HUDEP-2 (cell line): ENCODE results near the gene C10orf90.
"Not testable (repeated sequence)": the region's sequence is repeated elsewhere in the genome, so short reads cannot be mapped to it uniquely, and the experiment has no call there.

ENCODE experiments used
- DNase-seq, 76 experiments: peaks; one replicate each; lab custom pipeline; 2025; ENCODE audit not compliant: unreplicated experiment in 76 of 76; lab: John Stamatoyannopoulos, UW

Gene C10orf90

DNA sequence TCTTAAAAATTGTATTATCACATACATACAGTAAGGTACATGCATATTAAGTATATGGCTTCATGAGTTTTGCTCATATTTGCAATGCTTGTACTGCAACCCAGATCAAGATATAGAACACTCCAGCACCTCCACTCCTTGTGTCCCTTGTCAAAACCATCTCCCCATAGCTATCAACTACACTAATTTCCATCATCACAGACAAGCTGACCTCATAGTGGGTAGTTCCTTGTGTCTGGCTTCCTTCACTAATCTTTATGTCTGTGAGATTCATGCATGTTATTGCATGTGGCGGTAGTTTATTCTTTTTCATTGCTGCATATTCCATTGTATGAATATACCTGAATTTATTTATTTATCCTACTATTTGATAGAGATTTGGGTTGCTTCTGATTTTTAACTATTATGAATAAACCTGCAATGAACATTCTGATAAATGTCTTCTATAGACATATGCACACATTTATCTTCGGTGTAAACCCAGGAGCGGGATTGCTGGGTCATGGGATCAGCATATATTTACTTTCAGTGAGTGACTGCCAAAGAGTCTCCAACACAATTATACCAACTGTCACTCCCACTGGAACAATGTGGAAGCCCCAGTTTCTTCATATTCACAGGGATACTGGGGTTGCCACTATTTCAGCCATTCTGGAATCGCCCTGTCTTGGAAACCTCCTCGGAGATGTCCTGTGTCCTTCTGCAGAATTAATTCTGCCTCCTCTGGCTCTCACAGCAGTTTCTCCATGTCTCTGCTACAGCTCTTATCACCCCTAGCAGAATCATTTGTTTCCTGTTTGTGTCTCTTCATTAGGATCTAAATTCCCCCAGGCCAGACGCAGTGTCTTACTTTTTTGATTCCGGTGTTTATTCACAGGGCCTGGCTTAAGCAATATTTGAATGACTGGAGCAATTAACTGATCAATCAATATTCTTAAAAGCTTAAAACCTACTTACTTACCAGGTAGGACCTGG, 267.5 kb downstream of the C10orf90 start:
- DNase-seq = no peak

GRCh38 chr10:126400641-126401040, 269.9 kb downstream of the C10orf90 start:
- DNase-seq = no peak

DNA sequence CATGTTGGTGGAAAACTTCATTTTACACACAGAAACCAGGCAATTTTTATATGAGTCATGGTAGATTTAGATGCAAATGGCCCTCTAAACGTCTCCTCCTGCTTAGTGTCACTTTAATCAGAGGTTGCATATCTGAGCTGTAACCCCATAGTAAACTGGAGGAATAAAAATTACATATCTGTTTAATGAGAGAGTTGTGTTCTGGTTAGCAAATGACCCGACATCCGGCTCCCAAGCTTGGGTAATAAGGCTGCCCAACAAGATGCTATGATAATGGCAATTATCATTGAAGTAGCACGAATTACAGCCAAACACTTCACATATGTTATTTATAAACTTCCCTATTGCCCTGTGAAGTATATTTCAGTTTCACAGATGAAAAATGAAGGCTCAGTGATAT, 271.6 kb downstream of the C10orf90 start:
- no peak for DNase-seq

DNA sequence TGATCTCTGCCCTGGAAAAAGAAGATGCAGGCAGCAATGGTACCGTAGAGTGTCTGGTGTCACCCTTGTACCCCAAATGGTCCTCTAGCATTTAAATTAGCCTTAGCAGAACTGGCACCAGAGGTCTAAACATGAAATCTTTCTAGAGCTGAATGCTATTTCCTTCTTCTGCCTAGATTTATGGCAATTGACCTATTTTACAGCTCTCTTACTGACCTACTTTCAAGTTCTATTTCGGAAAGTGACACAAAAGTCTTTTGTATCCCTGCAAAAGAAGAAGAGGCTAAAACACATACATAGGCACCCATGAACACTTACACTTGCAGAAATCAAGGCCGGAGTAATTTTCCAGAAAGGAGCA, 272.1 kb downstream of the C10orf90 start:
- DNase-seq = no peak

DNA sequence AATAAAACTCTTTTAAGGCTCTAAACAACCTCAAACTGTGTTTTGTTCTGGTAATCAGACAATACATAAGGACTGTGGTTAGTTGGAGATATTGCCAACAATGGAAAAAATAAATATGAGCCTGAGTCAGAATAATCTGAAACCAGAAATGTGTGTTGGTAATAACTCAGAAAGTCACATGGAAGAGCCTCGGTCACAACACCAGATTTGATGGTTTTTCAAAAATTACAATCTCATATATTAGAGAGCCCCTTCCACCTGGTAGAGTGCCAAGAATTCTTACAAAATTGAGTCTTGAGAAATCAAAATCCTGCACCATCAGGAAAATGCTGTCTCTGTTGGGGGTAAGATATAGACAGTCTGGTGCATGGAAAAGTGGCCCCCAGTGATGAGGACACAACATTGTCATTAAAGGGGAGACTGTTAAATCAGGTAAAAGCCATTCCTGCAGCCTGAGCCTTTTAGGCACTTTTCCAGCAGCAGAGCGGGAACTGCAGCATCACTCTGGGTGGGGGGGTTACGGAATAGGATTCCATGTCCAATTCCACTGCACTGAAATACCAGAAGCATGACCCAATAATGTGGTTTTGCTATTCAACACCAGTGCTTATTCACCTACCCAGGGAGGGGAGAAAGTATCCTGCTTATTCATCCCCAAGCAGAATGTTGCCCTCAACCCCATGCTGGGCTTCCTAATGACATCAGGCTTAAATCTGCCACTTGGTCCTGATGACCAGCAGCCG, 272.7 kb downstream of the C10orf90 start:
- no peak for DNase-seq

- no peak for DNase-seq
These were observed 273.3 kb downstream of the C10orf90 start for GRCh38 chr10:126397156-126397555.

DNA sequence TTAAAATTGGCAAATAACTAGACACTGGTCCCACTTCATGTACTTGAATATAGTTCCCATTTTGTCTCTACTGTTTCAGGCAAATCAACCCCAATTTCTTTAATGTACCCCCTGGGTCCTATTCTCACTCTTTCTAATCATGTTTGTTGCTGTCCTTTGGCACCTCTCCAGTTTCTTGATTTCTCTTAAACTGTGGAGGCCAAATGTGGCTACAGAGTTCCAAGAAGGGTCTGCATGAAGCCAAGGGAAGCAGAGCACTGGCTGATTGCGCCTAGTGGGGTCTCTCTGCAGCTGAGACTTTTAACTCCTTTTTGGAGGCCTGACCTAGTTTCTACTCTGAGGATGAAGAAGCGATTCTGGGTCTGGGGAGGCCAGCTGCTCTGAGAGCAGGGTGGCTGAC, 275.5 kb downstream of the C10orf90 start:
- DNase-seq = no peak

GRCh38 chr10:126393076-126393475, 277.4 kb downstream of the C10orf90 start:
- no peak for DNase-seq

GRCh38 chr10:126392469-126392868, 278.0 kb downstream of the C10orf90 start:
- no peak for DNase-seq

DNA sequence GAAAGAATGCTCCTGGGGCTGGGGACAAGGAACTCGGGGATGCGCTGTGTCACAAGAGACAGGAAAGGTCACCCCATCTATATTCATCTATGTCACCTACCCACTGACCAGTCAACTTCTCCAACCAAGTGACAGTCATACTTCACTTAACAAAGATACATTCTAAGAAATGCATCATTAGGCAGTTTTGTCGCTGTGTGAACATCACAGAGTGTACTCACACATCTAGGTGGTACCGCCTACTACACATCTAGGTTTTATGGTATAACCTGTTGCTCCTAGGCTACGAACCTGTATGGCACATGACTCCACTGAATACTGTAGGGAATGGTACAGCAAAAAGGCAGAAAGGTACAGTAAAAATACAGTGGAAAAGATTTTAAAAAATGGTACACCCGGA, 278.4 kb downstream of the C10orf90 start:
- DNase-seq = no peak

DNA sequence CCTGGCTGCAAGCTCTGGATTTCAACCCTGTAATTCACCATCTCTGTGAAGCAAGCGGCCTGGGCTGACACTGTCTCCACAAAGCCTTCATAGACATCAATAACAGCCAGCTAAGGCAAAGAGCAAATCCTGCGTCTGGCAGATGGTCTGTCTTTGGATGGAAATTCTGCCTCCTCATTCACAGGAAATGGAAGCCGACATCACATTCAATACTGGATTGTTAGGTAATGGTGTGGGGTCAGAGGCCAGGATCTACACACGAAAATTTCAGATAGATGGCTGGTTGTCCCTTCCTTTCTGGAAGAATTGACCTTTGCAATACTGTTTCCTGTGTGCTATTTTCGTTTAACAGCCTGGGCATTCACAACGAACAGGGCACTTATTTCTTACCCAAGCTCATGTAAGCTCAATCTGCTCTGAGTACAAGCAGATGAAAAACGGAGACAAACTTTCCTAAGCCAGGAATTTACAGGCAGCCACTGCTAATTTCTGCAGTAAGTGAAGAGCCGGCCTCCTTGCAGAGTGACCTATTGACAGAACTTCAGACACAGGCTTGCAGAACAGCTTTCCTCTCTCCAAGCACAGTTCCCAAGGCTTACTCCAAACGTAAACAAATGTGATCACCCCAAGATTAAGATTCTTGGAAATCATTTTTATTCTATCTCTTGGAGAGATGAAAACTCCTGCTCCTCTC, 279.2 kb downstream of the C10orf90 start:
- no peak for DNase-seq

- DNase-seq = no peak
These were observed 280.2 kb downstream of the C10orf90 start for GRCh38 chr10:126390324-126390723.

GRCh38 chr10:126387931-126388911, 282.3 kb downstream of the C10orf90 start, which contains the start of gene ADAM12:
ADAM12 (minus strand) TSS chr10:126388477; CDS start chr10:126388145, 332 bp downstream.
- no peak for DNase-seq

GRCh38 chr10:126387041-126387921, 283.2 kb downstream of the C10orf90 start:
- peak in 18 of 76 experiments; percentile 1 to 27 (median 6) for DNase-seq

- DNase-seq = no peak
These were observed 286.1 kb downstream of the C10orf90 start for GRCh38 chr10:126384269-126384873.

DNA sequence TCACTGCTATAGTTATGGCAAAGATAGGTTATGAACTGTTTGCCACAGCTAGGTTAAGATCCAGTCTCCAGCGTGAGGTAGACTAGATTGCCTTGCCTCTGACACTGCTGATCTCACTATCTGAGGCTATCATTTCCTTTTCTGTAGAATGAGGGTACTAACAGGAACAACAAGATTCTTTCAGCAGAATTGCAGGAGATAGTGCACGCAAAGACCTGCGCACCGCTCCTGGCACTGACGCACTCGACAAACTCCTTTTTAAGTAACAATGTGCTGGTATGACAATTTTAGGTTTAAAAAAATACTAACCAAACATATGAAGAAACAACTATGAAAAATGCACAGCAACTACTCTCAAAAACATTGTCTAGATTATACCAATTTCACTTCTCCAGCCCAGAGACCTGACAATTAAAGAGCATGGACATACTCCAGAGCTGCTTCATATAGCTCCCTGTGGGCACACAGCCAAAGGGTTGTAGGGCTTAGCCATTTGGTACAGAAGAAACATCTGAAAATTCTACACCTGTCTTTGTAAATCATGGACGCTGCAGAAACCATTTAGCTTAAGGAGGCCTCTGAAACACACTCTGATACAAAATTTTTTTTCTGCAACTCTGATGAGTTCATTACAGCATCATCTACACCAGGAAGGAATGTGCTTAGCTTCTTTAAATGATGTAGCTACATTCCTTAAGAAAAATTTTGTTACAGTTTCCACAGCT, 290.0 kb downstream of the C10orf90 start:
- no peak for DNase-seq

- DNase-seq = not testable (repeated sequence)
These were observed 291.3 kb downstream of the C10orf90 start for GRCh38 chr10:126379166-126379565.

- DNase-seq = no peak
These were observed 293.5 kb downstream of the C10orf90 start for GRCh38 chr10:126376956-126377355.
